Measurements from ENCODE around the gene NCKAP5. TPM values are rescaled to one million over a fixed set of nuclear protein-coding genes. Genes with fewer than 3 reads are reported as not detected.
A peak's percentile ranks its signal among the peaks of the same experiment; 100 is the strongest.

Gene NCKAP5
- total RNA-seq, 1 donor from 2014 or later, result 0.55 TPM

DNA sequence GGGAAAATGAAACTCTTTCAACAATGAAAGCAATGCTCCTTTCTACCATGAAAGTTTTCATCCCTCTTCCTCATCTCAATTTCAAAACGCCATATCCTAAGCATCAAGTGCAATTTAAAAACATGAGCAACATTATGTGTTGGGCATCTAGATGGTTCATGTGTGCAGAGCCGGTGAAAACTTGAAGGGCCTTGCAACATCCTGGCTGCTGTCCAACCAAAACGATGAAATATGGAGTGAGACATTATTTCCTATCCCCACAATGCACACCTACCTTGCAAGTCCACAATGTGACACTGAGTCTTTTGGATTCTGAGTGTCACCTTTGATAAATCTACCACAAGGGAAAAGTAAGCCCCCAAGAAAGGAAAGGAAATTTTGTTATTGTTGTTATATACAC lies 110.0 kb downstream of the NCKAP5 start:
- DNase-seq (ENCODE audit: low read depth), result peak; percentile 15

DNA sequence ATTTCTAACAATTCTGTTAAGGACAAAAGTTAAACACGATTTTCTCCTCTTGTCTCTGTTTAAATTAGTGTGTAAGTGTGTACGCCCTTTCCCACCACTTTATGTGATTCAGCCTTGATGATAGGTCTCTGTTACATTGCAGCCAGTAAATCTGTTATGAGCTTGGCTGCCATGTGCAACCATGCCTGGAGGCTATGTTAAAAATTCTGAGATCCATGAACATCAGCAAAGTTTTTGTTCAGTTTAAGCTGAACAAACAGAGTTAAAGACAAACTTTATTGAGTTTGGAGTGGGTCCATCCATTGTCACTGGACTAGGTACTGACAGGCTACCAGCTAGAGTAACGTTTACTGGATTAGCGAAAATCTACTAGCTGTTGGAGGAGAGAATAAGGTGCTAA lies 110.4 kb downstream of the NCKAP5 start:
- DNase-seq (ENCODE audit: low read depth), result peak; percentile 33

GRCh38 chr2:133456971-133457370 lies 111.3 kb downstream of the NCKAP5 start:
- DNase-seq (ENCODE audit: low read depth), result no peak

DNA sequence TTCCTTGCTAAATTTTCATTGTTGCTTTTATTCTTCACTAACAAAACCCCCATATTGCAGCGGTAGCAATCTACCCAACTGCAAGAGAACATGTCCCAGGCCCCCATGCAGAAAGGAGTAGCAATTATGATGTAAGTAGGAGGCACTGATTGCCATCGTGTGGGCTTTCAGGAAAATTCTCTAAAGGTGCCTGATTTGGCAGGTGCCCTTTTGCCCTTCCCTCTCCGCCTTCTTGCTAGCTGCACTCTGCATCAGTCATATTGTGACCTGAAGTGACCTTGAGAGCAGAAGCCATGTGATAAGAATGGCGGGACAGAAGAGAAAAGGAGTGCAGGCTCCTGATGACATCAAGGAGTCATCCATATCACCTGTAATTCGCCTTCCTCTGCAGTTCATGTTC lies 112.1 kb downstream of the NCKAP5 start:
- no peak for DNase-seq (ENCODE audit: low read depth)

GRCh38 chr2:133453032-133453431 lies 115.2 kb downstream of the NCKAP5 start:
- DNase-seq (ENCODE audit: low read depth), result no peak

GRCh38 chr2:133452583-133452982 lies 115.7 kb downstream of the NCKAP5 start:
- DNase-seq (ENCODE audit: low read depth), result no peak

DNA sequence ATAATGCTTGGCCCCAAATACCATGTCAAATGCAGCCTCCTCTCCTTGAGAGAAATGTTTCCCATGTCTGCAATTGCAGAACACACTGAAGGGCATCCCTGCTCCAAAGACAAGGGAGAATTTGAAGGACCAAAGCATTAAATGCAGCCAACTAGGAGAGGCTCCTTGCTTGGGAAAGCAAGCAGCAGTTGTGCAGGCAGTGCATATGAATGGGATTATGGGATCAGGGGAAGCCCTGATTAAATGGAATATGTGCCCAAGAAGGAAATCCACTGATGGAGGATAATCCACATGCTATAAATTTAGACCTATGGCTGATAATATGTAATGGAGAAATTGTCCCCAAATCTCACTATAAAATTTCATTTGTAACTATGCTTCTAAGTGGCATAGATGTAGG lies 116.1 kb downstream of the NCKAP5 start:
- no peak for DNase-seq (ENCODE audit: low read depth)

DNA sequence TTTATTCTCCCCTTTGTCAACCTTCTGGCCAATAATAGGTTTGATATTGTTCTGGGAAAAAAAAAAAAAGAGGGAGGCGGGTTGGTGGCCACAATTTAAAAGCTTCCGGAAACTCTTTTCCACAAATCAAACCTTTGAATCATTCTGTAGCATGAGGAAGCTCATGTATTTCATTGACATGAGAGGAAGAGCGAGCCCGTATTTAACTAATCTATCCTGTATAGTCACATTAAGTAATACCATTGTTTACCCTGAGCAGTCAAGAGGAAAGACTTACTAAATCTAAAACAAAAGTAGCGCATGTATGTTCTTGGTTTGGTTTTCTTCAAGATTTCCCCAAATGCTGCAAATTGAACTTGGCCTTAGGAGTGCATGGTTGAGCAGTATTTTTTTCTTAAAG lies 120.1 kb downstream of the NCKAP5 start:
- no peak for DNase-seq (ENCODE audit: low read depth)

DNA sequence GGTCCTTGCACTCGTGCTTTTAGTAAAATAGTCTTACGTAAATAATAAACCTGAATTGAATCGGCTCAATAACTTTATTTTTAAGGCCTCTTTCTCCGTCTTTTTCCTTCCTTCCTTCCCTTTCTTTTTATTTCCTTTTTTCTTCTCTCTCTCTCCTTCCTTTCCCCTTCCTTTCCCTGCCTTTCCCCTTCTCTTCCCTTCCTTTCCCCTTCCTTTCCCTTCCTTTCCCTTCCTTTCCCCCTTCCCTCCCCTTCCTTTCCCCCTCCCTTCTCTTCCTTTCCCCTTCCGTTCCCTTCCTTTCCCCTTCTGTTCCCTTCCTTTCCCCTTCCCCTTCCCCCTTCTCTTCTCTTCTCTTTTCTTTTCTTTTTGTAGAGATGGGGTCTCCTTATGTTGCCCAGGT lies 121.0 kb downstream of the NCKAP5 start:
- no peak for DNase-seq (ENCODE audit: low read depth)

DNA sequence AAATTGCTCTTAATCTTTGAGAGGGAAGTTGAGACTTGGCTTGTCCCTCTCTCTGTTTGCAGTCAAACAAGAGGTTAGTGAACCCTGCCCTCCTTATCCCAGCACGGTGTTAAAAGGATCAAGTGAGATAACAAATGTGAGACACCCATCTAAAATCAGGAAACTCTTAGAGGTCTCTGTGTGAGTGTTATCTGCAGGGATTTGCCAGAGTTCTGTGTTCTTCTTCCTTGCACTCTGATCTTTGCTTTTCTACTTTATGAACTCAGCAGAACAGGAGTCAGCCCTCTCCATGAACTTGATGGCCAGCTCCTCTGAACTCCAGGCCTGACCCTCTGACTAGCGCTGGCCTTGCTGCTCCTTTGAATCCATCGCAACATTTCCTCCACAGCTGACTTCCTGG lies 123.8 kb downstream of the NCKAP5 start:
- DNase-seq (ENCODE audit: low read depth), result no peak

- DNase-seq (ENCODE audit: low read depth), result no peak
These were observed 125.9 kb downstream of the NCKAP5 start for GRCh38 chr2:133442393-133442792.

- DNase-seq (ENCODE audit: low read depth), result no peak
These were observed 128.7 kb downstream of the NCKAP5 start for GRCh38 chr2:133439565-133439920.

GRCh38 chr2:133438848-133439564 lies 129.3 kb downstream of the NCKAP5 start:
- DNase-seq (ENCODE audit: low read depth), result no peak

DNA sequence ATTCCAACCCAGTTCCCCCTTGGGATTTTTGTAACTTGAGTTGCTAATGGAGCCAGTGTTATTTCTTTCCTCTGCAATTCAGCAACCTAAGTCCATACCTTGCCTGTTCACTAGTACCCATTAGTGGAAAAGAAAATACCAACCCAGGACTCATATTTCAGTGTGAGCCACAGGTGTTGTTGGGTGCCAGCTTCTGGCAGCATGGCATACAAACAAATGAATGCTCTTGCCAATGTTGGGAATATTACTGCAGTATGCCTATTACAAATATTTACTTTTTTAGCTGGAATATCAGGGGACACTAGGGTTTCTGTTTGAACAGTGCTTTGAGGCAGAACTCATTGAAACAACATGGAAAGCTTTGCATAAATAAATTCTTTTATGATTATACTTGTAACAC lies 130.2 kb downstream of the NCKAP5 start:
- no peak for DNase-seq (ENCODE audit: low read depth)

GRCh38 chr2:133437492-133437891 lies 130.8 kb downstream of the NCKAP5 start:
- no peak for DNase-seq (ENCODE audit: low read depth)

GRCh38 chr2:133434959-133435668 lies 133.1 kb downstream of the NCKAP5 start:
- peak; percentile 89 for DNase-seq (ENCODE audit: low read depth)

- DNase-seq (ENCODE audit: low read depth), result no peak
These were observed 134.5 kb downstream of the NCKAP5 start for GRCh38 chr2:133433455-133434451.

DNA sequence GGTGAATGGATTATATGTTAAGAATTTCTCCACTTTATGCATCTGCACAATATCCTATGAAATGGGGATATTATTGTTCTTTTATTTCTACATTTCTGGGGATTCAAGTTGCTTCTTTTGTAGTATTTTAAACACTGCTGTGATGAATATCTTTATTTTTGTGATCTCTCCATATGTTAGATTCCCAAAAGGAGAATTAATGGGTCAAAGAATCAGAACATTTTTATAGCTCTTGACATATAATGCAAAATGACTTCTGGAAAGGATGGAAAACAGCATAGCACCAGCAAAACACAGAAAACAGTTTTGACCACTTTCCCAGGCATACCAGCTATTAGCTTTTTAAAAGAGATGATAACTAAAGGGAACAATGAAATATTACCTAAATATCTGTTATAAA lies 135.5 kb downstream of the NCKAP5 start:
- no peak for DNase-seq (ENCODE audit: low read depth)

- DNase-seq (ENCODE audit: low read depth), result peak; percentile 95
These were observed 137.0 kb downstream of the NCKAP5 start for GRCh38 chr2:133431289-133431688.

DNA sequence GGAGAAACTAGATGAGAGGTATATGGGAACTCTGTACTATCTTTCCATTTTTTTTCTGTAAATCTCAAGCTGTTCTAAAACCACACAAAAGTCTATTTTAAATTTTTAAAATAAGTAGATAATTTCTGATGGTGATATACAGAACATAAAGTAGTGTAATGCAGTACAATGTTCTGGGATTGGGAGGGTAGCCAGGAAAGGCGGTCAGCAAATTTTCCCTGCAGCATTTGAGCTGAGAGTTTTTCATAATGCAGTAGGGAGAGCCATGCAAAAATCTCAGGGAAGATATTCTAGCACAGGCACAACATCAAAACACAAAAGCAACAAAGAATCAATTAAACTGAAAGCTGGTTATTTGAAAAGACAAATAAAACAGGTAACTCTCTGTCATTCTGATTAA lies 141.5 kb downstream of the NCKAP5 start:
- DNase-seq (ENCODE audit: low read depth), result no peak

DNA sequence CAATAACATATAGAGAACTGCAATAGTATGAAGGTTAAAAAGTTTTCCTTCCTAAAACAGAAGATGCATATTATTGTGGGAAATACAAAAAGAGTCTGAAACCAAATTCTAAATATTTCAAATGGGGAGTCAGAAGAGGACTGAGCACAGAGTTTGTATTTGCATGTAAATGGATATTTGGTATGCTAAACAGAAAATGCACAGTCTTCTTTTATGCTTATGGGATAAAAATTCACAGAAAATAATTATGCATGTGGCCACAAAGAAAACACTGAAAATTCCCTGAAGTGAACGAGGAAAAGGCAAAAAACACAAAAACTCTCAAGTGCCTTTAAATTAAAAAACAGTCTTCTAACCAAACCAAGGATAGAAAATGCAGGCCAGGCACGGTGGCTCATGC lies 142.7 kb downstream of the NCKAP5 start:
- DNase-seq (ENCODE audit: low read depth), result no peak

- DNase-seq (ENCODE audit: low read depth), result peak; percentile 97
These were observed 143.4 kb downstream of the NCKAP5 start for GRCh38 chr2:133424876-133425275.
